Large intestine (tissue), 3 donors: ENCODE measurements around the gene MIPOL1. TPM values are rescaled to one million over a fixed set of nuclear protein-coding genes. Genes with fewer than 3 reads are reported as not detected.

Experiments used
- DNase-seq, 2 donors: peaks; one replicate each; pipeline versions ENCODE4 v3.0.0 to v3.0.0-alpha.2; 2013
- H3K27ac ChIP-seq: one replicate; pipeline ENCODE4 v1.5.1; 2013; ENCODE audit warnings: low read length
- H3K27me3 ChIP-seq: 2 replicates; pipeline ENCODE4 v1.6.1; 2013; ENCODE audit warnings: low read length; ENCODE audit not compliant: control insufficient read depth, insufficient read depth
- H3K36me3 ChIP-seq: 2 replicates; pipeline ENCODE4 v1.6.1; 2013; ENCODE audit warnings: low read length; ENCODE audit not compliant: control insufficient read depth, insufficient read depth
- H3K4me1 ChIP-seq: one replicate; pipeline ENCODE4 v1.6.1; 2013; ENCODE audit warnings: low read length; ENCODE audit not compliant: control insufficient read depth, insufficient read depth
- H3K4me3 ChIP-seq: one replicate; pipeline ENCODE4 v1.5.1; 2013; ENCODE audit warnings: low read length
- H3K9me3 ChIP-seq: one replicate; pipeline ENCODE4 v1.6.1; 2013; ENCODE audit warnings: mild to moderate bottlenecking, low read depth, low read length, moderate library complexity; ENCODE audit not compliant: control insufficient read depth
- WGBS: methylation state at CpG from one replicate; pipeline ENCODE4 v1.1.5; 2013; ENCODE audit warnings: low lambda C conversion rate; ENCODE audit not compliant: insufficient coverage; 5-methylcytosine and 5-hydroxymethylcytosine counted together
- polyA plus RNA-seq: library from polyadenylated mRNA; unstranded; fragments of 120-200 nt; gene quantifications from one replicate; pipeline ENCODE4 v1.2.1, GENCODE V29; 2013

MIPOL1 gene
- polyA plus RNA-seq, 1 donor = 10.0 TPM

DNA sequence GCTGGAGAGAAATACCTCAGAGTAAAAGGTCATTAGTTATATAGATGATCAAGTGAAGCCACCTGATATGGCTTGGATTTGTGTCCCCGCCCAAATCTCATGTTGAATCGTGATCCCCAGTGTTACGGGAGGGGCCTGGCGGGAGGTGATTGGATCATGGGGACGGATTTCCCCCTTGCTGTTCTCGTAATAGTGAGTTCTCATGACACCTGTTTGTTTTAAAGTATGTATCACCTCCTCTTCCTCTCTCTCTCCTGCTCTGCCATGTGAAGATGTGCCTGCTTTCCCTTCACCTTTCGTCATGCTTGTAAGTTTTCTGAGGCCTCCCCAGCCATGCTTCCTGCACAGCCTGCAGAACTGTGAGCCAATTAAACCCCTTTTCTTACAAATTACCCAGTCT lies 272.5 kb downstream of the MIPOL1 start:
- H3K4me1 ChIP-seq = no peaks in the 10 kb centered on the region
- DNase-seq = no peak
- 100% methylated on average over 1 of the region's 7 CpGs for WGBS
- H3K27me3 ChIP-seq = no peaks in the 10 kb centered on the region
- no peak overlapping the region for H3K27ac ChIP-seq
- H3K4me3 ChIP-seq = no peak overlapping the region
- no peaks in the 10 kb centered on the region for H3K36me3 ChIP-seq
- H3K9me3 ChIP-seq = no peaks in the 10 kb centered on the region

- no peaks in the 10 kb centered on the region for H3K27me3 ChIP-seq
- DNase-seq = no peak
- no peak overlapping the region for H3K27ac ChIP-seq
- no peak overlapping the region for H3K4me3 ChIP-seq
- no peaks in the 10 kb centered on the region for H3K9me3 ChIP-seq
- 88% methylated on average over 2 of the region's 4 CpGs for WGBS
- H3K36me3 ChIP-seq = no peaks in the 10 kb centered on the region
- no peaks in the 10 kb centered on the region for H3K4me1 ChIP-seq
Measured at GRCh38 chr14:37472906-37473305, 275.2 kb downstream of the MIPOL1 start.

DNA sequence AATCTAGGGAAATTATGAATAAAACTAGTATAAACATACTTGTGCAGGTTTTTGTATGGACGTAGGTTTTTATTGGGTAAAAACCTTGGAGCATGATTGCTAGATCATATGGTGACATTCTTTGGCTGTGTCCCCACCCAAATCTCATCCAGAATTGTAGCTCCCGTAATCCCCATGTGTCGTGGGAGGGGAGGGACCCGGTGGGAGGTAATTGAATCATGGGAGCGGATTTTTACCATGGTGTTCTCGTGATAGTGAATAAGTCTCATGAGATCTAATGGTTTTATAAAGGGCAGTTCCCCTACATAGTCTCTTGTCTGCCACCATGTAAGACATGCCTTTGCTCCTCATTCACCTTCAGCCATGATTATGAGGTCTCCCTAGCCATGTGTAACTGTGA lies 276.5 kb downstream of the MIPOL1 start:
- DNase-seq = no peak
- Histone ChIP-seq H3K4me1 (no peaks in the 10 kb centered on the region), H3K4me3 (no peak overlapping the region), H3K27me3 (no peaks in the 10 kb centered on the region), H3K36me3 (no peaks in the 10 kb centered on the region), H3K27ac (no peak overlapping the region), H3K9me3 (no peaks in the 10 kb centered on the region)
- no CpG with 5 or more reads among the region's 6 CpGs for WGBS

- DNase-seq = no peak
- no peaks in the 10 kb centered on the region for H3K4me1 ChIP-seq
- H3K36me3 ChIP-seq = no peaks in the 10 kb centered on the region
- no peaks in the 10 kb centered on the region for H3K9me3 ChIP-seq
- no peaks in the 10 kb centered on the region for H3K27me3 ChIP-seq
- no peak overlapping the region for H3K4me3 ChIP-seq
- H3K27ac ChIP-seq = no peak overlapping the region
- 100% methylated on average over 1 of the region's 3 CpGs for WGBS
Measured at GRCh38 chr14:37480446-37481290, 282.9 kb downstream of the MIPOL1 start.

DNA sequence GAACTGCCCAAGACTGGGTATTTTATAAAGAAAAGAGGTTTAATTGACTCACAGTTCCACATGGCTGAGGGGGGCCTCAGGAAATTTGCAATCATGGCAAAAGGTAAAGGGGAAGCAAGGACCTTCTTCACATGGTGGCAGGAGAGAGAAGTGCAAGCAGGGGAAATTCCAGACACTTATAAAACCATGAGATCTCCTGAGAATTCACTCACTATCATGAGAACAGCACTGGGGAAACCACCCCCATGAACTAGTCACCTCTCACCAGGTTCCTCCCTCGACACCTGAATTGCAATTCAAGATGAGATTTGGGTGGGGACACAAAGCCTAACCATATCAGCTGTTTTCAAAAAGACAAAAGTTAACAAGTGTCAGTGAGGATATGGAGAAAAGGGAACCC lies 284.7 kb downstream of the MIPOL1 start:
- no peaks in the 10 kb centered on the region for H3K4me1 ChIP-seq
- H3K4me3 ChIP-seq = no peak overlapping the region
- H3K27me3 ChIP-seq = no peaks in the 10 kb centered on the region
- no CpG with 5 or more reads among the region's 1 CpG for WGBS
- peaks cover 4% of the 10 kb centered on the region for H3K9me3 ChIP-seq
- H3K36me3 ChIP-seq = no peaks in the 10 kb centered on the region
- DNase-seq = no peak
- no peak overlapping the region for H3K27ac ChIP-seq

- Histone ChIP-seq H3K4me1 (no peaks in the 10 kb centered on the region), H3K27me3 (no peaks in the 10 kb centered on the region), H3K36me3 (no peaks in the 10 kb centered on the region), H3K27ac (no peak overlapping the region), H3K9me3 (peaks cover 4% of the 10 kb centered on the region), H3K4me3 (no peak overlapping the region)
- 100% methylated on average over 1 of the region's 4 CpGs for WGBS
- no peak for DNase-seq
Measured at GRCh38 chr14:37483672-37484071, 285.9 kb downstream of the MIPOL1 start.

GRCh38 chr14:37490607-37491006 lies 292.9 kb downstream of the MIPOL1 start:
- Histone ChIP-seq H3K27ac (no peak overlapping the region), H3K36me3 (no peaks in the 10 kb centered on the region), H3K4me1 (no peaks in the 10 kb centered on the region), H3K9me3 (peaks cover 4% of the 10 kb centered on the region), H3K4me3 (no peak overlapping the region), H3K27me3 (no peaks in the 10 kb centered on the region)
- DNase-seq = no peak
- no CpG with 5 or more reads among the region's 3 CpGs for WGBS

DNA sequence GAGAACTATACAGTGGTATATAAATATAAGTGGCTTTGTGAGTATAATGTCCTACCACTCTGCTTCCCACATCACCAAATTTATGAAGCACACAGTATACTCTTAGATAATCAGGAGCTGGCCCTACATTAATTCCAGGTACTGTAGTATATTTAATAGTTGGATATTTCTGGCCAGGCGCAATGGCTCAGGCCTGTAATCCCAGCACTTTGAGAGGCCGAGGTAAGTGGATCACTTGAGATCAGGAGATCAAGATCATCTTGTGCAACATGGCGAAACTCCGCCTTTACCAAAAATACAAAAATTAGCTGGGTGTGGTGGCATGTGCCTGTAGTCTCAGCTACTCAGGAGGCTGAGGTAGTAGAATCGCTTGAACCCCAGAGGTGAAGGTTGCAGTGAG lies 293.3 kb downstream of the MIPOL1 start:
- Histone ChIP-seq H3K4me1 (no peaks in the 10 kb centered on the region), H3K9me3 (peaks cover 3% of the 10 kb centered on the region), H3K36me3 (no peaks in the 10 kb centered on the region), H3K4me3 (no peak overlapping the region), H3K27me3 (no peaks in the 10 kb centered on the region), H3K27ac (no peak overlapping the region)
- DNase-seq = no peak
- no CpG with 5 or more reads among the region's 5 CpGs for WGBS

GRCh38 chr14:37493606-37494005 lies 295.9 kb downstream of the MIPOL1 start:
- no peak overlapping the region for H3K4me3 ChIP-seq
- no peak for DNase-seq
- no peak overlapping the region for H3K27ac ChIP-seq
- 100% methylated on average over 2 of the region's 2 CpGs for WGBS
- no peaks in the 10 kb centered on the region for H3K27me3 ChIP-seq
- no peaks in the 10 kb centered on the region for H3K4me1 ChIP-seq
- no peaks in the 10 kb centered on the region for H3K36me3 ChIP-seq
- H3K9me3 ChIP-seq = no peaks in the 10 kb centered on the region

DNA sequence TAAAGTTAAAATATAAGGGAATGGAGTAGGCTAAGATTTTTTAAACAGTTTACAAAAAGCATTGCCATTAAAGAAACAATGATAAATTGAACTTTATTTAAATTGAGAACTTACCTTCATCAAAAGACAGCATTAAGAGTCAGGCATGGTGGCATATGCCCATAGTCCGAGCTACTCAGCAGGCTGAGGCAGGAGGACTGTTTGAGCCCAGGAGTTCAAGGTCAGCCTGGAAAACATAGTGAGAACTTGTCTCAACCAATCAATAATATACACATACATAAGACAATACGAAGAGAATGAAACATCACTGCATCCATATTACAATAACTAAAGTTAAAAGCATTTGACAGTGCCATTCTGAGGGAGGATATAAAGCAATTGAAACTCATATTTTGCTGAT lies 299.7 kb downstream of the MIPOL1 start:
- no CpG with 5 or more reads among the region's 2 CpGs for WGBS

GRCh38 chr14:37501877-37502276 lies 304.1 kb downstream of the MIPOL1 start:
- no peak for DNase-seq
- H3K27ac ChIP-seq = no peak overlapping the region
- no peaks in the 10 kb centered on the region for H3K4me1 ChIP-seq
- H3K9me3 ChIP-seq = no peaks in the 10 kb centered on the region
- WGBS = 100% methylated on average over 1 of the region's 5 CpGs
- no peaks in the 10 kb centered on the region for H3K36me3 ChIP-seq
- no peaks in the 10 kb centered on the region for H3K27me3 ChIP-seq
- H3K4me3 ChIP-seq = no peak overlapping the region

More for the DNA sequence above, 299.7 kb downstream of the MIPOL1 start:
- H3K4me3 ChIP-seq = no peak overlapping the region
- H3K36me3 ChIP-seq = no peaks in the 10 kb centered on the region
- no peak overlapping the region for H3K27ac ChIP-seq
- no peak for DNase-seq
- no peaks in the 10 kb centered on the region for H3K27me3 ChIP-seq
- H3K4me1 ChIP-seq = no peaks in the 10 kb centered on the region
- H3K9me3 ChIP-seq = no peaks in the 10 kb centered on the region
